SU-DHL-6 (cell line): ENCODE results near the gene QKI.

ENCODE experiments used
- CTCF ChIP-seq: fragments of 200-600 bp; sonication (generic); IDR thresholded peaks from one replicate; pipeline ENCODE4 v1.5.1; 2017; ENCODE audit warnings: antibody characterized with exemption, mild to moderate bottlenecking, low read length, moderate library complexity; ENCODE audit not compliant: insufficient read depth, poor library complexity, severe bottlenecking
- EZH2phosphoT487 ChIP-seq: fragments of 200-600 bp; sonication (generic), shearing (Covaris generic); conservative IDR thresholded peaks from 2 replicates; pipeline ENCODE4 v1.6.1; 2018; ENCODE audit warnings: mild to moderate bottlenecking, antibody characterized with exemption, low read length, moderate library complexity, mixed read lengths

DNA sequence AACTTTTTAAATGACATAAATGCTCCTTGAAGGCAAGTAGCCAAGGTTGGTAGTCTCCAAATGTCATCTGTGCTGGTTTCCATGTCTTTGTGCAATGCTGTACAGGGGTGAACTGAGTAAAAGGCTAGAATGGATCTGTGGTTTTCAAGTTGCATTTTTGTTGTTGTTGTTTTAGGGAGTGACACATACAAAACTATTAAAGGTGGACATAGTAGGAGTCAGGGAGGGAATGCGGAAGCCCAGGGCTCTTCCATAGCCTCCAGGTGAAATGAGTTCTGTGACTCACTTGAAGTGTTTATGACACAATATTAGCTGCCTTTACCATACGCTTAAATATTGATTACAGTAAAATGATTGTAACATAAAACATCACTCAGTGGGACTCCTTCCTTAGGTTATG, 22.5 kb upstream of the QKI start:
- TF ChIP-seq CTCF (no peak), EZH2phosphoT487 (no peak)
